Ectodermal cell (in vitro differentiated cells): Measurements from ENCODE around the gene ZNF442.
"Not testable (repeated sequence)": the region's sequence is repeated elsewhere in the genome, so short reads cannot be mapped to it uniquely, and the experiment has no call there.

ENCODE experiments used
- H3K27ac ChIP-seq: 2 replicates; pipeline ENCODE4 v1.7.0; 2013; ENCODE audit warnings: mild to moderate bottlenecking, low read depth, low read length; ENCODE audit not compliant: insufficient read depth, poor library complexity, severe bottlenecking
- H3K27me3 ChIP-seq: 2 replicates; pipeline ENCODE4 v1.7.0; 2013; ENCODE audit warnings: mild to moderate bottlenecking, low read length; ENCODE audit not compliant: insufficient read depth, control insufficient read depth, poor library complexity, severe bottlenecking
- H3K36me3 ChIP-seq: one replicate; pipeline ENCODE4 v1.7.0; 2013; ENCODE audit warnings: low read length; ENCODE audit not compliant: control insufficient read depth, insufficient read depth
- H3K4me1 ChIP-seq: one replicate; pipeline ENCODE4 v1.7.0; 2013; ENCODE audit warnings: low read length; ENCODE audit not compliant: control insufficient read depth, insufficient read depth
- H3K4me3 ChIP-seq: 2 replicates; pipeline ENCODE4 v1.7.0; 2013; ENCODE audit warnings: low read depth, low read length, control low read depth; ENCODE audit not compliant: insufficient read depth
- H3K9me3 ChIP-seq: 2 replicates; pipeline ENCODE4 v1.7.0; 2013; ENCODE audit warnings: mild to moderate bottlenecking, low read length, moderate library complexity; ENCODE audit not compliant: control insufficient read depth
- WGBS, 2 experiments: methylation state at CpG; one replicate each; pipeline ENCODE4 v1.1.7; 2013; ENCODE audit warnings: missing lambda C conversion rate in 2 of 2; 5-methylcytosine and 5-hydroxymethylcytosine counted together

ZNF442 gene

GRCh38 chr19:12330340-12330739 is 35.1 kb downstream of the ZNF442 start:
- H3K4me3 ChIP-seq = no peak overlapping the region
- H3K4me1 ChIP-seq = peaks cover 3% of the 10 kb centered on the region
- peaks cover 21% of the 10 kb centered on the region for H3K27me3 ChIP-seq
- no peak overlapping the region for H3K27ac ChIP-seq
- 87 to 89% methylated on average over 4 of the region's 4 CpGs for WGBS, 2 experiments
- H3K9me3 ChIP-seq = no peaks in the 10 kb centered on the region
- H3K36me3 ChIP-seq = no peaks in the 10 kb centered on the region

- H3K36me3 ChIP-seq = no peaks in the 10 kb centered on the region
- no peaks in the 10 kb centered on the region for H3K4me1 ChIP-seq
- no peaks in the 10 kb centered on the region for H3K27me3 ChIP-seq
- no peak overlapping the region for H3K4me3 ChIP-seq
- H3K9me3 ChIP-seq = peaks cover 2% of the 10 kb centered on the region
- no peak overlapping the region for H3K27ac ChIP-seq
Measured at GRCh38 chr19:12325690-12326089, 39.8 kb downstream of the ZNF442 start.

- no peak overlapping the region for H3K27ac ChIP-seq
- 93% methylated on average over 13 of the region's 13 CpGs for WGBS, 2 experiments
- H3K4me1 ChIP-seq = no peaks in the 10 kb centered on the region
- peaks cover 4% of the 10 kb centered on the region for H3K36me3 ChIP-seq
- peaks cover 2% of the 10 kb centered on the region for H3K9me3 ChIP-seq
- no peak overlapping the region for H3K4me3 ChIP-seq
- H3K27me3 ChIP-seq = no peaks in the 10 kb centered on the region
Measured at GRCh38 chr19:12318782-12319413, 46.6 kb downstream of the ZNF442 start.

GRCh38 chr19:12314553-12314952 is 50.9 kb downstream of the ZNF442 start:
- peaks cover 4% of the 10 kb centered on the region for H3K36me3 ChIP-seq
- no peak overlapping the region for H3K27ac ChIP-seq
- 86% methylated on average over 7 of the region's 7 CpGs for WGBS, 2 experiments
- no peaks in the 10 kb centered on the region for H3K27me3 ChIP-seq
- H3K9me3 ChIP-seq = no peaks in the 10 kb centered on the region
- no peaks in the 10 kb centered on the region for H3K4me1 ChIP-seq
- H3K4me3 ChIP-seq = no peak overlapping the region

GRCh38 chr19:12308891-12309290 is 56.6 kb downstream of the ZNF442 start:
- H3K36me3 ChIP-seq, H3K4me1 ChIP-seq, H3K27ac ChIP-seq, H3K27me3 ChIP-seq, H3K9me3 ChIP-seq, H3K4me3 ChIP-seq: not testable (repeated sequence)
- 92 to 95% methylated on average over 12 of the region's 12 CpGs for WGBS, 2 experiments
